GM20000 (cell line): ENCODE data around the gene DGKA.
A peak's percentile ranks its signal among the peaks of the same experiment; 100 is the strongest.

Experiments
- DNase-seq: peaks from one replicate; pipeline ENCODE4 v3.0.0; 2012; ENCODE audit warnings: low spot score
- TF ChIP-seq, protein P1 (sequence below): IDR thresholded peaks from 2 replicates; pipeline ENCODE4 v1.5.1; 2012; ENCODE audit warnings: mild to moderate bottlenecking, control low read depth; ENCODE audit errors: extremely low read depth, missing control alignments

Gene DGKA

DNA sequence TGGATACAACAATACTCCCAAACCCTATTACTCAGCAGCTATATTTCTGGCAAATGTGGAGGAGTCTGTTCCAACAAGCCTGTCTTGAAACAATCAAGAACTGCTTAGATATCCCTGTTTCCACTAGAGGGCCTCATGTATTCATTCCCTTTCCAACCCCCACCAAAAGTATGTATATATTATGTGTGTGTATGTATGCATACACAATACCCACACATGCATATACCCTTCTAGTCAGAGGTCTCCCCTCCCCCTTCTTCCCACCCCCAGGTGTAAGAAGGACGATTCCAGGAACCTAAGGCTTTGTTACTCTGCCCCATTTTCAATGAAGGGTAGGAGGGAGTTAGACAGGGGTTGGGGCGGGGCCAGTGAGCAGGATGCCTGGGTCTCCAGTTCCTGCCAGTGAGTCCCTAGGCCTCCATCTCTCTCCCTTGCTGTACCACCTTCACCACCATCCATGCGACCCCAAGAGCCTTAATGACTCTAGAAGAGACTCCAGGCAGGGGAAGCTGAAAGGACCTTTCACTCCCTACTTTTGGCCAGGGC lies at the start of gene DGKA:
Gene DGKA (plus strand): TSS at position 392 of the 546 bp plus-strand sequence. CDS start 5,342 bp downstream, outside the sequence.
- peak; percentile 83 for DNase-seq
- TF ChIP-seq, protein P1, sequence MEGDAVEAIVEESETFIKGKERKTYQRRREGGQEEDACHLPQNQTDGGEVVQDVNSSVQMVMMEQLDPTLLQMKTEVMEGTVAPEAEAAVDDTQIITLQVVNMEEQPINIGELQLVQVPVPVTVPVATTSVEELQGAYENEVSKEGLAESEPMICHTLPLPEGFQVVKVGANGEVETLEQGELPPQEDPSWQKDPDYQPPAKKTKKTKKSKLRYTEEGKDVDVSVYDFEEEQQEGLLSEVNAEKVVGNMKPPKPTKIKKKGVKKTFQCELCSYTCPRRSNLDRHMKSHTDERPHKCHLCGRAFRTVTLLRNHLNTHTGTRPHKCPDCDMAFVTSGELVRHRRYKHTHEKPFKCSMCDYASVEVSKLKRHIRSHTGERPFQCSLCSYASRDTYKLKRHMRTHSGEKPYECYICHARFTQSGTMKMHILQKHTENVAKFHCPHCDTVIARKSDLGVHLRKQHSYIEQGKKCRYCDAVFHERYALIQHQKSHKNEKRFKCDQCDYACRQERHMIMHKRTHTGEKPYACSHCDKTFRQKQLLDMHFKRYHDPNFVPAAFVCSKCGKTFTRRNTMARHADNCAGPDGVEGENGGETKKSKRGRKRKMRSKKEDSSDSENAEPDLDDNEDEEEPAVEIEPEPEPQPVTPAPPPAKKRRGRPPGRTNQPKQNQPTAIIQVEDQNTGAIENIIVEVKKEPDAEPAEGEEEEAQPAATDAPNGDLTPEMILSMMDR = no peak

DNA sequence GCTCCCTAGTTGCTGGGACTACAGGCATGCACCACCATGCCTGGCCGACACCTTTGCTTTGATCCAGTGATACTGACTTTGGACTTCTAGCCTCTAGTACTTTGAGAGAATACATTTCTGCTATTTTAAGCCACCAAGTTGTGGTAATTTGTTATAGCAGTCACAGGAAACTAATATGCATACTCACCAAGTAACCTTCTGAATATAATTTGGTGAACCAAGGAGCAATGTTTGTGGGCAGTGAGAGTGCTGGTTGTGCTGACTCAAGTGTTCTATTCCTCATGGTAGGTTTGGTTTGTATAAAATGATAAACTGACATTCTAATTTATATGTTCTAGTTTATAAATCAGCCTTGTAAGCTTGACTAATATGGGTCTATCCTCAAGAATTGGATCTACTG lies 45.8 kb upstream of the DGKA start:
- TF ChIP-seq, protein P1 = no peak
- DNase-seq = no peak

GRCh38 chr12:55891310-55891709 lies 39.7 kb upstream of the DGKA start:
- TF ChIP-seq, protein P1 = no peak

DNA sequence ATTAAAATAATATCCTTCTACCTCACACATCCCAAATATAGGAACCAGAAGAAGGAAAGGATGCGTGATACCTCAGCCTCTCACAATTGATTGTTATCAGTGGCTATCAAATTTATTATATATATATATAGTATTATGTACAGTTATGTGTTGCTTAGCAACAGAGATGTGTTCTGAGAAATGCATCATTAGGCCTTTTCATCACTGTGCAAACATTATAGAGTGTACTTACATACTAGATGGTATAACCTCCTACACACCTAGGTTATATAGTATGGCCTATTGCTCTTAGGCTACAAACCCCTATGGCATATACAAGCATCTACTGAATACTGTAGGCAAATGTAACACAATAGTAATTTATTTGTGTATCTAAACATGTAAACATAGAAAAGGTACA lies 37.2 kb upstream of the DGKA start:
- TF ChIP-seq, protein P1 = no peak
- DNase-seq = no peak

More at GRCh38 chr12:55891310-55891709, 39.7 kb upstream of the DGKA start:
- no peak for DNase-seq

GRCh38 chr12:55899082-55899481 lies 31.9 kb upstream of the DGKA start:
- no peak for DNase-seq
- TF ChIP-seq, protein P1 = no peak

- TF ChIP-seq, protein P1 = no peak
- no peak for DNase-seq
Measured at GRCh38 chr12:55901881-55902490, 29.0 kb upstream of the DGKA start.

DNA sequence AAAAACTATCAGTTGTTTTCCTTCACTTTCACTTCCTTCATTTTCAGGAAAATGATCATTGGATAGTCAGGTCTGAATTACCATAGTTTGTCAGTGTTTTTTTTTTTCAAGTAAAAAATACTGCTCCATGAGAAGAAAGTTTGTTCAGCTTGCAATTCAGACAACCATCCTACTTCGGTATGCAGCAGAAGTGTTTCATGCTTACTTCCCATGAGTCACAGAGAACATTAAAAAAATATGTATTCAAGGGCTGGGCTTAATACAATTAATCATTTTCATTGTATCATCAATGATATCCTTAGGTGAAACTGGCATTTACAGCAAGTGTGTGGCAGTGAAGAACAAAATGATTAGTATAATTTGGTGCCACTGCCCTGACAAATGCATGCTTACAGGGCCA lies 24.9 kb upstream of the DGKA start:
- DNase-seq = no peak
- TF ChIP-seq, protein P1 = no peak
